ENCODE results near the gene SMARCAL1.

DNA sequence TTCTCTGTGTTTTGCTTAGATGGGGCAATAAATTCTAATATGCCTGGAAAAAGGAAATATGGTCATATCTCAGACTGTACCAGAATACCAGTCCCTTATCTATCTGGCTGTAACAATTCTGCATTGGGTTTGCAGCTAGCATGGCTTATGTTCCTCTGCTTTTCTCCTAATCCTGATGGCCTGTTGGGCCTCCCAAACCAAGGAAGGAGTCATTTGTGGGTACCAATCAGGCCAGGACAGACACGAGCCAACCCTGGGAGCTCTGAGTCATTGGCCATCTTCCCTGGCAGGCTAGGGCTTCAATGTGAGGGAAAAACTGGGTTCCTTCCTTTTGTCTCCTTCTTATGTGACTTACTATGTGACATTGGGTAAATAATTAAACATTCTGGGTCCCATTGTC lies 12.0 kb downstream of the SMARCAL1 start:
- no peak for TF ChIP-seq ZNF776 (tag by site-specific recombination; IDR thresholded peaks at IDR 0.05; ENCODE audit: borderline replicate concordance)
- TF ChIP-seq ZBTB49 (tag by site-specific recombination; IDR thresholded peaks at IDR 0.05; ENCODE audit: low read depth), result no peak
- TF ChIP-seq, protein P1, sequence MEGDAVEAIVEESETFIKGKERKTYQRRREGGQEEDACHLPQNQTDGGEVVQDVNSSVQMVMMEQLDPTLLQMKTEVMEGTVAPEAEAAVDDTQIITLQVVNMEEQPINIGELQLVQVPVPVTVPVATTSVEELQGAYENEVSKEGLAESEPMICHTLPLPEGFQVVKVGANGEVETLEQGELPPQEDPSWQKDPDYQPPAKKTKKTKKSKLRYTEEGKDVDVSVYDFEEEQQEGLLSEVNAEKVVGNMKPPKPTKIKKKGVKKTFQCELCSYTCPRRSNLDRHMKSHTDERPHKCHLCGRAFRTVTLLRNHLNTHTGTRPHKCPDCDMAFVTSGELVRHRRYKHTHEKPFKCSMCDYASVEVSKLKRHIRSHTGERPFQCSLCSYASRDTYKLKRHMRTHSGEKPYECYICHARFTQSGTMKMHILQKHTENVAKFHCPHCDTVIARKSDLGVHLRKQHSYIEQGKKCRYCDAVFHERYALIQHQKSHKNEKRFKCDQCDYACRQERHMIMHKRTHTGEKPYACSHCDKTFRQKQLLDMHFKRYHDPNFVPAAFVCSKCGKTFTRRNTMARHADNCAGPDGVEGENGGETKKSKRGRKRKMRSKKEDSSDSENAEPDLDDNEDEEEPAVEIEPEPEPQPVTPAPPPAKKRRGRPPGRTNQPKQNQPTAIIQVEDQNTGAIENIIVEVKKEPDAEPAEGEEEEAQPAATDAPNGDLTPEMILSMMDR (tag by site-specific recombination; IDR thresholded peaks at IDR 0.05), result no peak

All from HEK293 (cell line).